K562 (cell line): ENCODE data around the gene SKIDA1. TPM values are rescaled to one million over a fixed set of nuclear protein-coding genes. Genes with fewer than 3 reads are reported as not detected.

ENCODE experiments used
- CBFB ChIP-seq: sonication (generic); formaldehyde crosslinking; IDR thresholded peaks from 2 replicates; pipeline ENCODE4 v1.4.0; 2020; ENCODE audit warnings: mild to moderate bottlenecking, missing genetic modification reagents
- CHD2 ChIP-seq: IDR thresholded peaks from 2 replicates; pipeline ENCODE4 v1.6.1; 2011; ENCODE audit warnings: low read depth, low read length
- GTF2B ChIP-seq: IDR thresholded peaks from 2 replicates; pipeline ENCODE4 v1.6.1; 2011; ENCODE audit not compliant: insufficient read length; ENCODE audit errors: extremely low read depth
- HNRNPL ChIP-seq: fragments of 200-400 bp; formaldehyde crosslinking; IDR thresholded peaks from 2 replicates; pipeline ENCODE4 v1.6.1; 2017; ENCODE audit warnings: low read depth, mild to moderate bottlenecking, low read length
- MXD1 ChIP-seq: fragments of 250-450 bp; sonication (Bioruptor Pico); IDR thresholded peaks from 2 replicates; pipeline ENCODE4 v1.8.0; 2021; ENCODE audit warnings: borderline replicate concordance, mild to moderate bottlenecking, moderate library complexity; ENCODE audit not compliant: poor library complexity, severe bottlenecking
- RAD51 ChIP-seq: fragments of 450-650 bp; IDR thresholded peaks from 2 replicates; pipeline ENCODE4 v1.7.1; 2016; ENCODE audit warnings: low read depth, mild to moderate bottlenecking, borderline replicate concordance
- SMARCB1 ChIP-seq: IDR thresholded peaks from 2 replicates; pipeline ENCODE4 v1.6.1; 2011; ENCODE audit warnings: improper control_type of control experiment, low read depth; ENCODE audit not compliant: insufficient read length
- STAG1 ChIP-seq: sonication (generic); formaldehyde crosslinking; IDR thresholded peaks from 2 replicates; pipeline ENCODE4 v1.5.0; 2020; ENCODE audit warnings: missing genetic modification reagents, borderline replicate concordance
- ZNF77 ChIP-seq: fragments of 250-450 bp; sonication (Bioruptor Pico); IDR thresholded peaks from 2 replicates; pipeline ENCODE4 v1.5.0; 2020
- ZSCAN29 ChIP-seq: fragments of 450-650 bp; IDR thresholded peaks from 2 replicates; pipeline ENCODE4 v1.6.1; 2017
- polyA plus RNA-seq, 8 experiments: library from polyadenylated mRNA; depleted of rRNA in 4 of 8; stranded (reverse) in 5 of 8; unstranded in 3 of 8; fragments of >200 nt; fragmentation: Nextera tagmentation in 2 of 8; fragmentation: Illumina TruSeq in 1 of 8; extraction: Ambion mirVana in 2 of 8; extraction: Trizol in 1 of 8; gene quantifications; 2 replicates each; pipeline versions ENCODE4 v1.2.1 to v1.2.3, GENCODE V29; 2011 to 2014; ENCODE audit warnings: inconsistent platforms in 1 of 8, missing spikeins in 1 of 8
- total RNA-seq, 7 experiments: library from RNA; depleted of rRNA in 6 of 7; stranded (reverse); fragments of >200 nt in 6 of 7; fragmentation: Illumina TruSeq in 2 of 7; extraction: Trizol in 2 of 7; gene quantifications; 2 replicates each; pipeline versions ENCODE4 v1.2.1 to v1.2.3, GENCODE V29; 2011 to 2021; ENCODE audit warnings: low replicate concordance in 1 of 7
- TF ChIP-seq, protein P1 (sequence below), 2 experiments: fragments of 450-650 bp in 1 of 2; sonication (generic) in 1 of 2; formaldehyde crosslinking in 1 of 2; IDR thresholded peaks in 1 of 2; conservative IDR thresholded peaks in 1 of 2; 2 replicates each; pipeline versions ENCODE4 v1.6.1 to v1.8.1; 2016 to 2023; ENCODE audit warnings: mild to moderate bottlenecking in 2 of 2, moderate library complexity in 2 of 2, inconsistent platforms in 1 of 2, missing genetic modification reagents in 1 of 2
- TF ChIP-seq, protein P2 (sequence below), 2 experiments: fragments of 450-650 bp; IDR thresholded peaks; 2 replicates each; pipeline ENCODE4 v1.6.1; 2016; ENCODE audit warnings: mild to moderate bottlenecking in 2 of 2, borderline replicate concordance in 1 of 2, low read depth in 1 of 2, moderate library complexity in 1 of 2
- TF ChIP-seq, protein P3 (sequence below): fragments of 250-450 bp; sonication (Bioruptor Pico); IDR thresholded peaks from 2 replicates; pipeline ENCODE4 v1.5.0; 2022; ENCODE audit warnings: mild to moderate bottlenecking

SKIDA1 gene
- total and polyA plus RNA-seq, 9 of the 15 experiments (the other 6 are each of a cell fraction or from before 2014, with no cell fraction given), result 0.05 to 1.1 (median 0.42) TPM

DNA sequence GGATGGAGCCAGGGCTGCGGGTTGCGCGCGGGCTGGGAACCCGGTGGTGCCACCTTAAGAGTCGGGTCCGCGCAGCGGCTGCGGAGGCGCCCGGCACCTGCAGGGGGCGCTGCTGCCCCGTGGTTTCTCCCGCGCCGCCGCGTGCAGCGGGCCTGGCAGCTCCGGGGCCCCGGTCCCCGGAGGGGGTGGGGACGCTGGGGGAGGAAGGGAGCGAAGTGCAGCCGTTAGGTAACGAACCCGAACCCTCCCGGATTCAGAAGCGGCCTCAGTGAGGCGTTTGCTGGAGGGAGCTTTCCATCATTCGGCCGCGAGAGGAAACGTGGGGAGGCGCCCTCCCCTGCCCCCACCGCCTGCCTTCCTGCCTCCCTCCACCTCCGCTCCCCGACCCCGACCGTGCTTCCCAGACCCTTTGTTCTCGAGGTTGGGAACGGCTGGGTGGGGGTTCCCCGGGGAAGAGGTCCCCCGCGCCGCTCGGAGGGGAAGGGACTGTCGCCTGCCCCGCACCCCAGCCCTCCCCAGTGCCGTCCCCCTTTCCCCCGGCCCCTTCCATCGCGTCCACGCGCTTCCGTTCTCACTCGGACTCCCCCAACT is 29.6 kb downstream of the SKIDA1 start (continued):
- TF ChIP-seq MXD1 (CRISPR knock-in tag) (no peak), STAG1 (CRISPR knock-in tag) (peak; percentile 89; the same call in 1 of the 2 replicates), ZNF77 (CRISPR knock-in tag) (no peak), RAD51 (no peak), SMARCB1 (no peak), ZSCAN29 (0 out of 2 replicates have a peak, but pooled peaks have one; percentile 22), CHD2 (peak; percentile 73), GTF2B (no peak), CBFB (CRISPR knock-in tag) (no peak), HNRNPL (peak; percentile 90)
- TF ChIP-seq, protein P1, sequence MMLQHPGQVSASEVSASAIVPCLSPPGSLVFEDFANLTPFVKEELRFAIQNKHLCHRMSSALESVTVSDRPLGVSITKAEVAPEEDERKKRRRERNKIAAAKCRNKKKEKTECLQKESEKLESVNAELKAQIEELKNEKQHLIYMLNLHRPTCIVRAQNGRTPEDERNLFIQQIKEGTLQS (IDR thresholded peaks at IDR 0.05), result no peak
- TF ChIP-seq, protein P1 (CRISPR knock-in tag; conservative IDR thresholded peaks at IDR 0.05), result no peak
- TF ChIP-seq, protein P2, sequence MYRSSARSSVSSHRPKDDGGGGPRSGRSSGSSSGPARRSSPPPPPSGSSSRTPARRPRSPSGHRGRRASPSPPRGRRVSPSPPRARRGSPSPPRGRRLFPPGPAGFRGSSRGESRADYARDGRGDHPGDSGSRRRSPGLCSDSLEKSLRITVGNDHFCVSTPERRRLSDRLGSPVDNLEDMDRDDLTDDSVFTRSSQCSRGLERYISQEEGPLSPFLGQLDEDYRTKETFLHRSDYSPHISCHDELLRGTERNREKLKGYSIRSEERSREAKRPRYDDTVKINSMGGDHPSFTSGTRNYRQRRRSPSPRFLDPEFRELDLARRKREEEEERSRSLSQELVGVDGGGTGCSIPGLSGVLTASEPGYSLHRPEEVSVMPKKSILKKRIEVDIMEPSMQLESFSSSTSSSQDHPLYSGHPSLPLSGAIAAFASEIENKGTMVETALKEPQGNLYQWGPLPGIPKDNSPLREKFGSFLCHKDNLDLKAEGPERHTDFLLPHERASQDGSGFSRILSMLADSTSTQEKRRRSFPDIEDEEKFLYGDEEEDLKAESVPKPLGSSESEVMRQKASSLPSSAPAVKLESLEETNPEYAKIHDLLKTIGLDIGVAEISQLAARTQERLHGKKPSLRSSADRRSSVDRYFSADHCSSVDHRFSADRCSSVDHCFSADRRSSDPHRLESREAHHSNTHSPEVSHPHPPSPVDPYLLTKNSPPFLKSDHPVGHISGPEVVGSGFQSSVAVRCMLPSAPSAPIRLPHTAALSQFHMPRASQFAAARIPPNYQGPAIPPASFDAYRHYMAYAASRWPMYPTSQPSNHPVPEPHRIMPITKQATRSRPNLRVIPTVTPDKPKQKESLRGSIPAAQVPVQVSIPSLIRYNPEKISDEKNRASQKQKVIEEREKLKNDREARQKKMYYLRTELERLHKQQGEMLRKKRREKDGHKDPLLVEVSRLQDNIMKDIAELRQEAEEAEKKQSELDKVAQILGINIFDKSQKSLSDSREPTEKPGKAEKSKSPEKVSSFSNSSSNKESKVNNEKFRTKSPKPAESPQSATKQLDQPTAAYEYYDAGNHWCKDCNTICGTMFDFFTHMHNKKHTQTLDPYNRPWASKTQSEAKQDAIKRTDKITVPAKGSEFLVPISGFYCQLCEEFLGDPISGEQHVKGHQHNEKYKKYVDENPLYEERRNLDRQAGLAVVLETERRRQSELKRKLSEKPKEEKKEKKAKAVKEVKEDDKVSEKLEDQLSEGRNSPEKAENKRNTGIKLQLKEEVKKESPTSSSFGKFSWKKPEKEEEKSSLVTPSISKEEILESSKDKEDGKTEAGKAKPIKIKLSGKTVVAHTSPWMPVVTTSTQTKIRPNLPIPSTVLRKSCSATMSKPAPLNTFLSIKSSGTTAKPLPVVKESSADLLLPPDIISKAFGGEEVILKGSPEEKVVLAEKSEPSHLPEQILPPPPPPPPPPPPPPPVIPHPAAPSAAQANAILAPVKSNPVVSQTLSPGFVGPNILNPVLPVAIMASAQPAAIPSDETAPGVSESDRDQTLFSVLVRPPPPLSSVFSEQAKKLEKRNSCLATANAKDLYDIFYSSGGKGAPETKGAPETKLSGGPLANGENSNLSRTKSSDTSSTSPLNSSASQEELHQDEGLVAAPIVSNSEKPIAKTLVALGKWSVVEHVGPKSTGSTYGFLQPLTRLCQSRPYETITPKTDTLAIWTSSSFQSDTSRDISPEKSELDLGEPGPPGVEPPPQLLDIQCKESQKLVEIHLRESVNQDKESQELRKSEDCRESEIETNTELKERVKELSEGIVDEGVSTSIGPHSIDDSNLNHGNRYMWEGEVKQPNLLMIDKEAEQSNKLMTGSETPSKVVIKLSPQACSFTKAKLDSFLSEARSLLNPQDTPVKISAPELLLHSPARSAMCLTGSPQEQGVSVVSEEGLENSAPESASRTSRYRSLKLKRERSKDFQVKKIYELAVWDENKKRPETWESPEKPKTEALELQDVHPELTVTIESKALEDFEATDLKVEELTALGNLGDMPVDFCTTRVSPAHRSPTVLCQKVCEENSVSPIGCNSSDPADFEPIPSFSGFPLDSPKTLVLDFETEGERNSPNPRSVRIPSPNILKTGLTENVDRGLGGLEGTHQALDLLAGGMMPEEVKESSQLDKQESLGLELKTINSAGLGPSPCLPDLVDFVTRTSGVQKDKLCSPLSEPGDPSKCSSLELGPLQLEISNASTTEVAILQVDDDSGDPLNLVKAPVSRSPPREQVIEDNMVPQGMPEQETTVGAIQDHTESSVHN (IDR thresholded peaks at IDR 0.05; ENCODE audit: borderline replicate concordance in 1 of 2, low read depth in 1 of 2), result no peak
- TF ChIP-seq, protein P3, sequence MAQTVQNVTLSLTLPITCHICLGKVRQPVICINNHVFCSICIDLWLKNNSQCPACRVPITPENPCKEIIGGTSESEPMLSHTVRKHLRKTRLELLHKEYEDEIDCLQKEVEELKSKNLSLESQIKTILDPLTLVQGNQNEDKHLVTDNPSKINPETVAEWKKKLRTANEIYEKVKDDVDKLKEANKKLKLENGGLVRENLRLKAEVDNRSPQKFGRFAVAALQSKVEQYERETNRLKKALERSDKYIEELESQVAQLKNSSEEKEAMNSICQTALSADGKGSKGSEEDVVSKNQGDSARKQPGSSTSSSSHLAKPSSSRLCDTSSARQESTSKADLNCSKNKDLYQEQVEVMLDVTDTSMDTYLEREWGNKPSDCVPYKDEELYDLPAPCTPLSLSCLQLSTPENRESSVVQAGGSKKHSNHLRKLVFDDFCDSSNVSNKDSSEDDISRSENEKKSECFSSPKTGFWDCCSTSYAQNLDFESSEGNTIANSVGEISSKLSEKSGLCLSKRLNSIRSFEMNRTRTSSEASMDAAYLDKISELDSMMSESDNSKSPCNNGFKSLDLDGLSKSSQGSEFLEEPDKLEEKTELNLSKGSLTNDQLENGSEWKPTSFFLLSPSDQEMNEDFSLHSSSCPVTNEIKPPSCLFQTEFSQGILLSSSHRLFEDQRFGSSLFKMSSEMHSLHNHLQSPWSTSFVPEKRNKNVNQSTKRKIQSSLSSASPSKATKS (CRISPR knock-in tag), result no peak
